ENCODE results near the gene TMEM101.

DNA sequence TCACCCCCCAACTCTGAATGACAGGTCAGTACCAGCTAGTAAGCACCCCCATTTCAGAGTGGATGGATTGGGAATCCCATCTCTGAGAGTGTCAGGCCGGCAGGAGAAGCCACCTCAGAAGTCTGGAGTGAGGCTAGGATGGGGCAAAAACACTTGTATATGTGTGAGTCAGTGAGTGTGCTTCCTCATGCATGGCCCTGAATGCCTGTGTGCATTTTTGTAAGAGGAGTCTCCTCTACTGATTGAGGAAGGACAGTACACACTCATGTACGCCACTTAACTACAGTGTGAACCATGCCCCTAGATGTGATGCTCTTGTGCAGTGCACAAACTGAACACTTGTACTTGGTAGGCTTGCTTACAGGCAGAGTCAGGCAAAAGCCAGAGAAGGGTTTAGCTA is 32.6 kb downstream of the TMEM101 start:
- no peak for TF ChIP-seq EZH2phosphoT487 (IDR thresholded peaks at IDR 0.05; ENCODE audit: borderline replicate concordance, low read length)
- TF ChIP-seq, protein P1, sequence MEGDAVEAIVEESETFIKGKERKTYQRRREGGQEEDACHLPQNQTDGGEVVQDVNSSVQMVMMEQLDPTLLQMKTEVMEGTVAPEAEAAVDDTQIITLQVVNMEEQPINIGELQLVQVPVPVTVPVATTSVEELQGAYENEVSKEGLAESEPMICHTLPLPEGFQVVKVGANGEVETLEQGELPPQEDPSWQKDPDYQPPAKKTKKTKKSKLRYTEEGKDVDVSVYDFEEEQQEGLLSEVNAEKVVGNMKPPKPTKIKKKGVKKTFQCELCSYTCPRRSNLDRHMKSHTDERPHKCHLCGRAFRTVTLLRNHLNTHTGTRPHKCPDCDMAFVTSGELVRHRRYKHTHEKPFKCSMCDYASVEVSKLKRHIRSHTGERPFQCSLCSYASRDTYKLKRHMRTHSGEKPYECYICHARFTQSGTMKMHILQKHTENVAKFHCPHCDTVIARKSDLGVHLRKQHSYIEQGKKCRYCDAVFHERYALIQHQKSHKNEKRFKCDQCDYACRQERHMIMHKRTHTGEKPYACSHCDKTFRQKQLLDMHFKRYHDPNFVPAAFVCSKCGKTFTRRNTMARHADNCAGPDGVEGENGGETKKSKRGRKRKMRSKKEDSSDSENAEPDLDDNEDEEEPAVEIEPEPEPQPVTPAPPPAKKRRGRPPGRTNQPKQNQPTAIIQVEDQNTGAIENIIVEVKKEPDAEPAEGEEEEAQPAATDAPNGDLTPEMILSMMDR (conservative IDR thresholded peaks at IDR 0.05; ENCODE audit: low read depth, low read length), result no peak
